NCI-H2196 (cell line): ENCODE data around the gene LDHAL6B.
"Not testable (repeated sequence)": the region's sequence is repeated elsewhere in the genome, so short reads cannot be mapped to it uniquely, and the experiment has no call there.

Experiments used
- DNase-seq: peaks from one replicate; lab custom pipeline; 2025; ENCODE audit not compliant: unreplicated experiment; lab: John Stamatoyannopoulos, UW

LDHAL6B gene

GRCh38 chr15:59206623-59207183 is at the start of gene LDHAL6B:
Gene LDHAL6B, plus strand, starts transcription at chr15:59206843. Its CDS starts 98 bp downstream, at chr15:59206941.
- DNase-seq = no peak

GRCh38 chr15:59157396-59157795 is 49.2 kb upstream of the LDHAL6B start:
- no peak for DNase-seq

GRCh38 chr15:59157840-59158700 is 48.6 kb upstream of the LDHAL6B start:
- DNase-seq = no peak

GRCh38 chr15:59158701-59159034 is 48.0 kb upstream of the LDHAL6B start:
- peak; percentile 40 for DNase-seq

GRCh38 chr15:59159210-59159609 is 47.4 kb upstream of the LDHAL6B start:
- no peak for DNase-seq

GRCh38 chr15:59160880-59161593 is 45.6 kb upstream of the LDHAL6B start:
- DNase-seq = peak; percentile 53

- not testable (repeated sequence) for DNase-seq
These were observed 44.6 kb upstream of the LDHAL6B start for GRCh38 chr15:59162080-59162479.

GRCh38 chr15:59165726-59166125 is 40.9 kb upstream of the LDHAL6B start:
- DNase-seq = peak; percentile 35

GRCh38 chr15:59166166-59166565 is 40.5 kb upstream of the LDHAL6B start:
- no peak for DNase-seq

- DNase-seq = no peak
These were observed 39.9 kb upstream of the LDHAL6B start for GRCh38 chr15:59166601-59167265.

- no peak for DNase-seq
These were observed 38.1 kb upstream of the LDHAL6B start for GRCh38 chr15:59168536-59168935.

- DNase-seq = no peak
These were observed 37.4 kb upstream of the LDHAL6B start for GRCh38 chr15:59169251-59169708.

- peak; percentile 45 for DNase-seq
These were observed 36.2 kb upstream of the LDHAL6B start for GRCh38 chr15:59170295-59171066.

- no peak for DNase-seq
These were observed 35.6 kb upstream of the LDHAL6B start for GRCh38 chr15:59171067-59171397.

GRCh38 chr15:59172289-59172901 is 34.2 kb upstream of the LDHAL6B start:
- no peak for DNase-seq

- no peak for DNase-seq
These were observed 33.4 kb upstream of the LDHAL6B start for GRCh38 chr15:59173194-59173593.

- no peak for DNase-seq
These were observed 32.4 kb upstream of the LDHAL6B start for GRCh38 chr15:59174151-59174834.

- DNase-seq = no peak
These were observed 31.5 kb upstream of the LDHAL6B start for GRCh38 chr15:59174835-59175831.
